ENCODE results near the gene DNAJC1. TPM values are rescaled to one million over a fixed set of nuclear protein-coding genes. Genes with fewer than 3 reads are reported as not detected.

DNAJC1 gene
- total RNA-seq, 1 experiment from 2014 or later = 13.2 TPM

DNA sequence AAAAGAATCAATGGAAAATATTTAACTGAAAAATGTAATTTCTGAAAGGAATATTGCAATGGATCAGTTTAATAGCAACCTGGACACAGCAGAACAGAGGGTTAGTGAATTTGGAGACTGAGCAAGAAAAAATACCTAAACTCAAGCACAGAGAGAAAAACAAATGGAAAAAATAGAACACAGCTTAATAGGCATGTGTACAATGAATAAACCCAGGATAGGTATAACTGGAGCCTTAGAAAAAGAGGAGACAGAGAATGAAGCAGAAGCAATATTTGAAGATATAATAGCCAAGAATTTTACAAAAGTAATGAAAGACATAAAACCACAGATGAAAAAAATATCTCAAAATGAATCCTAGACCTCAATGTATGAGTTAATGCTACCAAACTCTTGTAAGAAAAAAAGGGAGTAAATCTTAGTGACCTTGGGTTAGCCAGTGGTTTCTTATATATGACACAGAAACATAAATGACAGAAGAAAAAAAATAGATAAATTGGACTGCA is 2.9 kb upstream of the DNAJC1 start (continued):
- TF ChIP-seq, protein P1, sequence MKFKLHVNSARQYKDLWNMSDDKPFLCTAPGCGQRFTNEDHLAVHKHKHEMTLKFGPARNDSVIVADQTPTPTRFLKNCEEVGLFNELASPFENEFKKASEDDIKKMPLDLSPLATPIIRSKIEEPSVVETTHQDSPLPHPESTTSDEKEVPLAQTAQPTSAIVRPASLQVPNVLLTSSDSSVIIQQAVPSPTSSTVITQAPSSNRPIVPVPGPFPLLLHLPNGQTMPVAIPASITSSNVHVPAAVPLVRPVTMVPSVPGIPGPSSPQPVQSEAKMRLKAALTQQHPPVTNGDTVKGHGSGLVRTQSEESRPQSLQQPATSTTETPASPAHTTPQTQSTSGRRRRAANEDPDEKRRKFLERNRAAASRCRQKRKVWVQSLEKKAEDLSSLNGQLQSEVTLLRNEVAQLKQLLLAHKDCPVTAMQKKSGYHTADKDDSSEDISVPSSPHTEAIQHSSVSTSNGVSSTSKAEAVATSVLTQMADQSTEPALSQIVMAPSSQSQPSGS (CRISPR knock-in tag; IDR thresholded peaks at IDR 0.05; ENCODE audit: borderline replicate concordance, low read depth) = no peak
- no peak for TF ChIP-seq E2F5 (CRISPR knock-in tag; IDR thresholded peaks at IDR 0.05)

DNA sequence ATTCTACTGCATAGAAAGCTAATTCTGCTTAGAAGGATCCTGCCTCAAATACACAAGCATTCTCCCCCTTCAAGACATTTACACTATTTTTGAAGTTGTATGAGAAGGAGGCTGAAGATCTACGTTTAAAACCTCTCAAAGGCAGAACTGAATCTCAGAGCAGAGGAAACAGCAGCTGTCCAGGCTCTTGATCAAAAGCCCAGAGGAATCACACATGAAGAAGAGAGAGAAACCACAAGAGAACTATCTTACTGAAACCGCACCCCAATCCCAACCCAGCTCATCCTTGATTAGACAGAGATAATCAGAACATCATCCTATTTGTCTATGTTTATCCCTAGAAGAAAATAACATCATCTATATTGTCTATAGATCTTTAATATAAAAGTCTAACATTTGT is 2.2 kb upstream of the DNAJC1 start:
- no peaks in the 10 kb centered on the region for H3K36me3 Mint-ChIP-seq
- H3K4me3 Mint-ChIP-seq = no peak overlapping the region
- POLR2A ChIA-PET = no interaction called here
- ATAC-seq = no peak
- no peak for TF ChIP-seq MYBL2 (CRISPR knock-in tag; IDR thresholded peaks at IDR 0.05)
- peaks cover 19% of the 10 kb centered on the region for H3K4me1 Mint-ChIP-seq
- H3K9me3 Mint-ChIP-seq = no peaks in the 10 kb centered on the region
- peaks cover 13% of the 10 kb centered on the region for H3K27me3 Mint-ChIP-seq (ENCODE audit: low read depth)
- CTCF ChIA-PET = no interaction called here
- DNase-seq (ENCODE audit: low spot score) = no peak
- H3K27ac Mint-ChIP-seq = no peak overlapping the region

DNA sequence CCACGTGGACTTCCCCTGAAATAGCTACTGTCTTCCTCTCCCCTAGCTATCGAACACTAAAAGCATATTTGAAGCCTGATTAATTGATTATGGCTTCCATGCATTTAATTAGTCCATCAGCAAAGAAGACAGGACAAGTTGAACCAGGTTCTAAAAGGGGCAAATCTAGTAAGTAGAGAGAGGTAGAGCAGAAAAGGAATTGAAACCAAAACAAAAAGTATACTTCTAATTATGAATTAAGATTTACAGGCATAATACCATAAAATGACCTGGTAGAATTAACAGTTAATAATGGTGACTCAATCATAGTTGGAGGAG is 393 bp upstream of the DNAJC1 start:
- ChIA-PET CTCF (interaction anchor here (1.0 to 1.8 kb wide), 10 partner anchors 10 to 507 kb away, joined by 3 to 6 read pairs (median 4); partner anchors contain the start of gene COMMD3), POLR2A (no interaction called here)
- no peak for DNase-seq (ENCODE audit: low spot score)
- H3K4me3 Mint-ChIP-seq = peak overlapping the region; percentile 54
- peaks cover 13% of the 10 kb centered on the region for H3K27me3 Mint-ChIP-seq (ENCODE audit: low read depth)
- H3K9me3 Mint-ChIP-seq = peaks cover 6% of the 10 kb centered on the region; the same call in 1 of the 2 replicates
- peaks cover 27% of the 10 kb centered on the region for H3K4me1 Mint-ChIP-seq
- TF ChIP-seq ETV6 (CRISPR knock-in tag; IDR thresholded peaks at IDR 0.05) (0 out of 2 replicates have a peak, but pooled peaks have one; percentile 3), SMAD3 (CRISPR knock-in tag; IDR thresholded peaks at IDR 0.05; ENCODE audit: borderline replicate concordance) (no peak)
- H3K36me3 Mint-ChIP-seq = no peaks in the 10 kb centered on the region
- no peak overlapping the region for H3K27ac Mint-ChIP-seq
- no peak for ATAC-seq

- Mint-ChIP-seq H3K27me3 (ENCODE audit: low read depth) (peaks cover 13% of the 10 kb centered on the region), H3K4me3 (peak overlapping the region; percentile 76)
- peak; percentile 3 for ATAC-seq
Measured at GRCh38 chr10:22002591-22003176, 846 bp downstream of the DNAJC1 start.

More at GRCh38 chr10:22002591-22003176, 846 bp downstream of the DNAJC1 start:
- H3K27ac Mint-ChIP-seq = no peak overlapping the region
- H3K9me3 Mint-ChIP-seq = peaks cover 6% of the 10 kb centered on the region; the same call in 1 of the 2 replicates
- H3K4me1 Mint-ChIP-seq = peaks cover 27% of the 10 kb centered on the region
- ChIA-PET CTCF (interaction anchor here (1.0 to 1.8 kb wide), 8 partner anchors 9 to 506 kb away, joined by 3 to 6 read pairs (median 4); partner anchors contain the start of gene COMMD3), POLR2A (interaction anchor here (0.7 to 1.2 kb wide), 3 partner anchors 99 to 493 kb away, joined by 3 read pairs; no protein-coding TSS in a partner anchor)
- H3K36me3 Mint-ChIP-seq = no peaks in the 10 kb centered on the region
- TF ChIP-seq NR2C2 (CRISPR knock-in tag; IDR thresholded peaks at IDR 0.05) (no peak), PREB (CRISPR knock-in tag; IDR thresholded peaks at IDR 0.05; ENCODE audit: borderline replicate concordance) (no peak), NFE2L1 (CRISPR knock-in tag; IDR thresholded peaks at IDR 0.05) (no peak), NFATC4 (CRISPR knock-in tag; IDR thresholded peaks at IDR 0.05) (no peak), ZNF232 (CRISPR knock-in tag; IDR thresholded peaks at IDR 0.05) (no peak), SMAD3 (CRISPR knock-in tag; IDR thresholded peaks at IDR 0.05; ENCODE audit: borderline replicate concordance) (no peak), RELA (CRISPR knock-in tag; IDR thresholded peaks at IDR 0.05; ENCODE audit: borderline replicate concordance) (no peak)
- TF ChIP-seq, protein P2, sequence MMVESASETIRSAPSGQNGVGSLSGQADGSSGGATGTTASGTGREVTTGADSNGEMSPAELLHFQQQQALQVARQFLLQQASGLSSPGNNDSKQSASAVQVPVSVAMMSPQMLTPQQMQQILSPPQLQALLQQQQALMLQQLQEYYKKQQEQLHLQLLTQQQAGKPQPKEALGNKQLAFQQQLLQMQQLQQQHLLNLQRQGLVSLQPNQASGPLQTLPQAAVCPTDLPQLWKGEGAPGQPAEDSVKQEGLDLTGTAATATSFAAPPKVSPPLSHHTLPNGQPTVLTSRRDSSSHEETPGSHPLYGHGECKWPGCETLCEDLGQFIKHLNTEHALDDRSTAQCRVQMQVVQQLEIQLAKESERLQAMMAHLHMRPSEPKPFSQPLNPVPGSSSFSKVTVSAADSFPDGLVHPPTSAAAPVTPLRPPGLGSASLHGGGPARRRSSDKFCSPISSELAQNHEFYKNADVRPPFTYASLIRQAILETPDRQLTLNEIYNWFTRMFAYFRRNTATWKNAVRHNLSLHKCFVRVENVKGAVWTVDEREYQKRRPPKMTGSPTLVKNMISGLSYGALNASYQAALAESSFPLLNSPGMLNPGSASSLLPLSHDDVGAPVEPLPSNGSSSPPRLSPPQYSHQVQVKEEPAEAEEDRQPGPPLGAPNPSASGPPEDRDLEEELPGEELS (CRISPR knock-in tag; IDR thresholded peaks at IDR 0.05) = no peak
- TF ChIP-seq, protein P3, sequence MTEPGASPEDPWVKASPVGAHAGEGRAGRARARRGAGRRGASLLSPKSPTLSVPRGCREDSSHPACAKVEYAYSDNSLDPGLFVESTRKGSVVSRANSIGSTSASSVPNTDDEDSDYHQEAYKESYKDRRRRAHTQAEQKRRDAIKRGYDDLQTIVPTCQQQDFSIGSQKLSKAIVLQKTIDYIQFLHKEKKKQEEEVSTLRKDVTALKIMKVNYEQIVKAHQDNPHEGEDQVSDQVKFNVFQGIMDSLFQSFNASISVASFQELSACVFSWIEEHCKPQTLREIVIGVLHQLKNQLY (CRISPR knock-in tag; IDR thresholded peaks at IDR 0.05) = no peak
- TF ChIP-seq, protein P4, sequence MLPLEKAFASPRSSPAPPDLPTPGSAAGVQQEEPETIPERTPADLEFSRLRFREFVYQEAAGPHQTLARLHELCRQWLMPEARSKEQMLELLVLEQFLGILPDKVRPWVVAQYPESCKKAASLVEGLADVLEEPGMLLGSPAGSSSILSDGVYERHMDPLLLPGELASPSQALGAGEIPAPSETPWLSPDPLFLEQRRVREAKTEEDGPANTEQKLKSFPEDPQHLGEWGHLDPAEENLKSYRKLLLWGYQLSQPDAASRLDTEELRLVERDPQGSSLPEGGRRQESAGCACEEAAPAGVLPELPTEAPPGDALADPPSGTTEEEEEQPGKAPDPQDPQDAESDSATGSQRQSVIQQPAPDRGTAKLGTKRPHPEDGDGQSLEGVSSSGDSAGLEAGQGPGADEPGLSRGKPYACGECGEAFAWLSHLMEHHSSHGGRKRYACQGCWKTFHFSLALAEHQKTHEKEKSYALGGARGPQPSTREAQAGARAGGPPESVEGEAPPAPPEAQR (CRISPR knock-in tag; IDR thresholded peaks at IDR 0.05) = no peak
- no peak for DNase-seq (ENCODE audit: low spot score)

Measured in WTC11 (cell line).